Measurements from ENCODE around the gene PFDN1.

The PFDN1 gene

GRCh38 chr5:140238756-140239155 lies 64.1 kb downstream of the PFDN1 start:
- DNase-seq (ENCODE audit: low read depth), result no peak

DNA sequence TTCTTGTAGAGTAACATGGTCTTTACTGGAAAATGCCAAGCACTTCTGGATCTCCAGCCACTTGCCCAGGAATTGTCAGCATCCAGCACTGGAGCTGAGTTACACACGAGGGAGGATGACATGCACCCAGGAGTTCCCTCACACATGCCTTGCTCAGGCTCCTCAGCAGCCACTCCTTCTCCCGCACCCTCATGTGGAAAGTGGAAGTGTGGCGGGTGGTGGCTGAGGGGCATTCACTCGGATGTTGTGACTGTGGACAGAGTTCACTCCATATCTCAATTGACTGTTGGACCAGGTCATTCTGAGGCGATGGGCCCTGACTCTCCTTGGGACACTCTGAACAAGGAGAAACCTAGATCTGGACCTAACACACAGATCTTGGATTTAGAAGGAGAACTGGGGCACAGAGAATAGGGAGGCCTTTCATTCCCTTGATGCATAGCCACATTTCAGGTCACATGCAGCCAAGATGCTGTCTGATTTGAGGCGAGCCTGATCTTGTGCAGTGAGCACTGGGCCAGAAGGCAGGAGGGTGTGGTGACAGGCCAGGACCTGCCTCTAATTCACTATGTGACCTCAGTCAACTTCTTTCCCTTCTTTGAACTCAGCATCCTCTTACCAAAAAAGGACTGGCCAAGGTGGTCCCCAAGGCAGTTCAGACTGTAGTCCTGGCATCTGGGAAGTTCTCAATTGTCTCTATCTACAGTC lies 65.9 kb downstream of the PFDN1 start:
- DNase-seq (ENCODE audit: low read depth), result no peak

DNA sequence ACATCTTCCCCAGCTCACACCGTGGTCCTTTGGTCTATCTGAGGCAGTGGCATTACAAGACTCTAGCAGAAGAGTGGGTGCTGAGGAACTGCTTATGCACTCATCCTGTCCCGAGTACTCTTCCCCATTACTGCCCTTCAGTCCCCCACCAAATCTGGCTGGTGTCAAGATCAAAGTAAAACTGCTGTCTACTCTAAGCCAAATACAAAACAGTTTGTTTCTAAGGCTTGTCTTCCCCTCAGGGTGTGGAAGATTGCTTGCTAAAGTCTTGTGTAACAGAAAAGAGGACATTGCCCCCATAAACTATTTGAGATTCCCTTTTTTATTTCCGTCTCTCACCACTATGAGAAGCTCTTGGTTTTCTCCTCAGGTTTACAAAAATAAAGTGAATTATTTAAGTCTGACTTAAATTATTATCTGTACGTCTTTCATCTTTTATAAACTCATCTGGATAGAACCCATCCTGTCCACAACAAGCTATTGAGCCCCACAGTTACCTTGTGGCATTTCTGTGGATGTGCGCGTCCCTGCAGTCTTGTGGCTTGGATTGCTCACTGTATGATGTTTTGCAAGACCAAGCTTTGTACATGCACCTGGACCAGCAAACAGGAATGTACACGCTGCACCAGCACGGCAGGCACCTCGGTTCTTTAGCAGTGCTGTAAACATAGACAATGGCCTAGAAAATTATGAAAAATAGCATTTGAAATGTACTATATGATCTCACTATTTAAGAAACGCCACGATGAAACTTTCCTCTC lies 66.9 kb downstream of the PFDN1 start:
- DNase-seq (ENCODE audit: low read depth), result peak; percentile 33

DNA sequence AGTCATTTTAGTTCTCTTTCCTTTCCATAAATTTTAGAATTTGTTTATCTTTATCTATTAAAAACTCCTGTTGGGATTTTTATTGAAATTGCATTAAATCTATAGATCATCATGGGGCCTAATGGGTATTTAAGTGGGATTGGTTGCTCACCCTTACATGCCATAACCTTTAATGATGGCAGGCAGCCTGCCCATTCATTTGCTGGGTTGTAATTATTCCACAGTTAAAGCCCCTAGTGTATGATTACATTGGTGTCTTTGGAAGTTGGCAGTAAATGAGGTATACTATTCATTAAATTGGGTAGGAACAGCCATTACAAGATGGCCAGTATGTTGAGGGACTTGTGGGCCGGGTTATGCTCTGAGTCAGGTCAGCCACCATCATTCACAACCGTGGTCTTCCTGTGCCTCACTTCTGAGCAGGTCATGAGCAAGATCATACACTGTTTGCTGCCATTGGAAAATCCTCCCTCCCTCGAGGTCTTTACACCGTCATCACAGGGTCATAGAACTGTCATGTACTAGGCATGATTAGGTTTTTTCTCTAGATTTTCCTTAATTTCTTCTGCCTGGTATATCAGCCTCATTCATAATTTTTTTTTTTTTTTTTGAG lies 68.4 kb downstream of the PFDN1 start:
- no peak for DNase-seq (ENCODE audit: low read depth)

DNA sequence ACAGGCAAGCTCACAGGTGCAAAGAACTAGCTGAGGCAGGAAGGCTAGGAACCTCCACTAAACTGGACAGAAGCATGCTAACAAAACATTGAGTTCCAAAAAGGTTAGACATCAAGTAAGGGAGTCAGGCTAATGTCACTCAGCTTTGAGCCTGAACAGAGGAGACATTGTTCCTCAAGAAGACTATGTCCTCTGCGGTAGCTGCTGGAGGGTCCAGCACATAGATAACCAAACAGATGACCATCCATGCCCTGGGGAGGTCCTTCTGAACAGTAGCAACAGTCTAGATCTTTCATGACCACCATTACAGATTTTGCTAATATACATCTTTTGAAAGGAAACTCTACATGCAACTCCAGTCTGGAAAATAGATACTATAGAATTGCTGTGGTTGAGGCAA lies 70.2 kb downstream of the PFDN1 start:
- DNase-seq (ENCODE audit: low read depth), result no peak

DNA sequence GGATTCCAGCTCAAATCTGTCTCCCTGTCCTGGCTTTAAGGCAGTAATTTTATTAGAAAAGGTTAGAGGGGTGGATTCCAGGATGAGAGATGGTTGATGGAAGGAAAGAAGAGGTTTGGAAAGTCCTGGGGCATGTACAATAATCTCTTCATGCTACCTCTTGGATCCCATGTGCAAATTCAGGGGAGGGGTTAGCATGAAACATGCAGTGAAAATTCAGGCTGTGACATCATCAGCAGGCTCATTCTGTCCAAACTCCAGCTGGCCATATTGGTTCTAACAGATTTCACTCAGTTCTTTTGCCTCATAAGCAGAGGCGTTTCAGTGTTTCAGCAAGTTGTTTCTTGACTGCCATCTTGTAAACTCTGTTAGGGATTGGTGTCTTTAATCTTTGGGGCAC lies 72.5 kb downstream of the PFDN1 start:
- no peak for DNase-seq (ENCODE audit: low read depth)

DNA sequence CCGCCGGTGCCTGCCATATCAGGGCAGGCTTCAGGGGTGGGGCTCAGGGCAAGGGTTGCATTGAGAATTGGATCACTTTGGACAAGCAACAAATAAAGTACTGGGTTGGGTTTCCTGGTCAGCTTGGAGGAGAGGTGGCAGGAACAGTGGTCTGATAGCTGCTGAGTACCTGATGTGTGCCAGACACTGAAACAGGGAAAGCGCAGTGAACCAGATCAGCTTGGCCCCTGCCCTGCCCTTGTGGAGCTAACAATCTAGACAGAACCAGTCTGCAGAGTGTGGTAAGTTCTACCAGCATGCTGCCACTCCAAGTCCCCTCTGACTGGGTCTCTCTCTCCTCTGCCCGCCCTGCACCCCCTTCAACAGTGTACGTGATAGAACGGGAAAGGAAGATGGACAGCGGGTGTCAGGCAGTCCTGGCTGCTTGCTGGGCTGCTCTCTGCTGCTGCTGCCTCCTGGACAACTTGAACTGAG lies 74.5 kb downstream of the PFDN1 start:
- DNase-seq (ENCODE audit: low read depth), result no peak

- no peak for DNase-seq (ENCODE audit: low read depth)
Observed at GRCh38 chr5:140227046-140227445, 75.9 kb downstream of the PFDN1 start.

GRCh38 chr5:140225396-140225795 lies 77.5 kb downstream of the PFDN1 start:
- no peak for DNase-seq (ENCODE audit: low read depth)

DNA sequence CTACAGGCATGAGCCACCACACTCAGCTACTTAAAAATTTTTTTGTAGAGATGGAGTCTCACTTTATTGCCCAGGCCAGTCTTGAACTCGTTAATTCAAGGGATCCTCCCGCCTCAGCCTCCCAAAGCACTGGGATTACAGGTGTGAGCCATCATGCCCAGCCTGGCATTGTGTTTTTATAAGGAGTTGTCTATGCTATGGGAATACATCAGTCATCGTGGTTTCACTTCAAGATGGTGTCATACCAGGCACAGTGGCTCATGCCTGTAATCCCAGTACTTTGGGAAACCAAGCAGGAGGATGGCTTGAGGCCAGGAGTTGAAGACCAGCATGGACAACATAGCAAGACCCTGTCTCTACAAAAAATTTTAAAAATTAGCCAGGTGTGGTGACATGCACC lies 78.2 kb downstream of the PFDN1 start:
- DNase-seq (ENCODE audit: low read depth), result no peak

- no peak for DNase-seq (ENCODE audit: low read depth)
Observed at GRCh38 chr5:140223567-140223966, 79.3 kb downstream of the PFDN1 start.

DNA sequence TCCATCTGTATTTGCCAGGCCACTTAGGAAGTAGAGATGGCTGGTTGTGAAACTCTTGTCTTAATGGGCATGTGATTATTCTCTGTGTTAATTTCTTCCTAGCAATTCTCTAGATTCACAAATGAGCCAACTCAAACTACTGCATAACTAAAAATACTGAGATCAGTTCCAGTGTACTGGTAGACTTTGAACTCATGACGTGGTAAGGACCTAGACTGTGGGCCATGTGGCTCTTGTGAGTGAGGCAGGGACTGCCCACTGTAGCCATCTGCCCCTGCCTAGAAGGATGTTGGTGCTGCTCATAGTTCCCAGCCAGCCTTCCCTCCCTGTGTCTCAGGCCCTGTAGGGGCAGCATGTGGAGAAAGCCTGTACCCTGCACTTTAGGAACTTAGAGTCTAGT lies 80.5 kb downstream of the PFDN1 start:
- DNase-seq (ENCODE audit: low read depth), result no peak

GRCh38 chr5:140221697-140222223 lies 81.1 kb downstream of the PFDN1 start:
- peak; percentile 79 for DNase-seq (ENCODE audit: low read depth)

- DNase-seq (ENCODE audit: low read depth), result no peak
Observed at GRCh38 chr5:140220698-140221064, 82.2 kb downstream of the PFDN1 start.

DNA sequence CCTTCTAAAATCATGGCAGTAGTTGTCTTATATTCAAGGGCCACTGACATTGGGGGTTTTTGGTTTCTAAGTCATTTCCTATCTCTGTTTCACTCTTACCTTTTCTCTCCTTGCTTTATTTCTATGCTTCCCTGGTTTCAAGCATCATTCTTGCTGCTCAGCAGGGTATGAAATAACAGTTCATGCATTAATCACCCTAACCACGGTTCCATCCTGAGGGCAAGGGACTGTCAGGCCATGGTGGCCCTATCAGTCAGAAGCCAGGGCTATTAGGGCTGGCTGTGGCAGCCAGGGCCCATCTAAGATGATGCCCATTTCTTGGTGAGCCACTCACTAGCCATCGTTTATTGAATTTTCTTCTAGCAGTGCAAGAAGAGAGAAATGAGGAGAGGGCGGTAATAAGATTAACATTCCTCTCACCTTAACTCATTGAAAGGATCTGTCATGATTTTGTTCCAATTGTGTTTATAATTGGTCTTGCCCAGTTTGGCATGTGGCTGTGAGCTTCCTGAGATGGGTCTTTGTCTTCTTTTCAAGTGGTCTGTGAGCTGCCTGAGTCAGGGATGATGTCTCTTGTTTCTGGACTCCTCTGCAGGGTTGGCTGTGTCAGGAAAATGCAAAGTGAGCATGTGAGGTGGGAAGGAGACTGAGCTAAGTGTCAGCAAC lies 82.7 kb downstream of the PFDN1 start:
- no peak for DNase-seq (ENCODE audit: low read depth)

- peak; percentile 69 for DNase-seq (ENCODE audit: low read depth)
Observed at GRCh38 chr5:140219068-140219991, 83.6 kb downstream of the PFDN1 start.

- no peak for DNase-seq (ENCODE audit: low read depth)
Observed at GRCh38 chr5:140217299-140218026, 85.4 kb downstream of the PFDN1 start.

- DNase-seq (ENCODE audit: low read depth), result no peak
Observed at GRCh38 chr5:140216478-140217074, 86.3 kb downstream of the PFDN1 start.

GRCh38 chr5:140215276-140215675 lies 87.6 kb downstream of the PFDN1 start:
- no peak for DNase-seq (ENCODE audit: low read depth)

DNA sequence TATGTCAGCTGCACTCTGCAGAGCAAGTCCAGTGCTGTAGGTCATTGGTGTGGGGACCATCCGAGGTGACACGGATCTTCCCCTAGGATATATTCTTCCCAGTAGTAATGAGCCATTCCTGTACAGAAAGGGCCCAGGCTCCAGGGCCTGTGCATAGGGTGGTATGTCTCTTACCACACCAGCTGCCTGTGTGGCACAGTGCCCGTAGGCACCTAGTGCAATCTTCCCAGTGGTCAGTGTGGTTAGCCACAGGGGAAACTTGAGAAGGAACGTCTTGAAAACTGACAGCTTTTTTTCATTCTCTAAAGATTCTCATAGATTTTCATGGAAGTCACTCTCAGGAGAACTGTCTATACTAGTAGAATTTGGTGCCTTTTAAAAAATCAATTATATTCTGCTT lies 88.1 kb downstream of the PFDN1 start:
- peak; percentile 90 for DNase-seq (ENCODE audit: low read depth)

Data from amniotic epithelial cell (primary cell).